ENCODE results near the gene ATG16L1.

DNA sequence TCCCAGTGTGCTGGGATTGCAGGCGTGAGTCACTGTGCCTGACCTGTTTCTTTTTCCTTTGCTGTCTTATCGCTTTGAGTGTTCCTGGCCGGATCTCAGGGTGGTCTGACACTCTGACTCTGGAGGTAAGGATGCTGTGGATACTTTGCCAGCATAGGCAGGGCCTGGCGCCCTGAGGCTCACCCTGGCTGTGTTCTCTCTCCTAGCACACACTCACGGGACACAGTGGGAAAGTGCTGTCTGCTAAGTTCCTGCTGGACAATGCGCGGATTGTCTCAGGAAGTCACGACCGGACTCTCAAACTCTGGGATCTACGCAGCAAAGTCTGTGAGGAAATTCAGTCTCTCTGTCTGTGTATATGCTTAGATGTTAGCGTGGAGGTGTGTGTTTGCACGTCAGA lies 38.2 kb downstream of the ATG16L1 start:
- TF ChIP-seq, protein P1, sequence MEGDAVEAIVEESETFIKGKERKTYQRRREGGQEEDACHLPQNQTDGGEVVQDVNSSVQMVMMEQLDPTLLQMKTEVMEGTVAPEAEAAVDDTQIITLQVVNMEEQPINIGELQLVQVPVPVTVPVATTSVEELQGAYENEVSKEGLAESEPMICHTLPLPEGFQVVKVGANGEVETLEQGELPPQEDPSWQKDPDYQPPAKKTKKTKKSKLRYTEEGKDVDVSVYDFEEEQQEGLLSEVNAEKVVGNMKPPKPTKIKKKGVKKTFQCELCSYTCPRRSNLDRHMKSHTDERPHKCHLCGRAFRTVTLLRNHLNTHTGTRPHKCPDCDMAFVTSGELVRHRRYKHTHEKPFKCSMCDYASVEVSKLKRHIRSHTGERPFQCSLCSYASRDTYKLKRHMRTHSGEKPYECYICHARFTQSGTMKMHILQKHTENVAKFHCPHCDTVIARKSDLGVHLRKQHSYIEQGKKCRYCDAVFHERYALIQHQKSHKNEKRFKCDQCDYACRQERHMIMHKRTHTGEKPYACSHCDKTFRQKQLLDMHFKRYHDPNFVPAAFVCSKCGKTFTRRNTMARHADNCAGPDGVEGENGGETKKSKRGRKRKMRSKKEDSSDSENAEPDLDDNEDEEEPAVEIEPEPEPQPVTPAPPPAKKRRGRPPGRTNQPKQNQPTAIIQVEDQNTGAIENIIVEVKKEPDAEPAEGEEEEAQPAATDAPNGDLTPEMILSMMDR (IDR thresholded peaks at IDR 0.05) = no peak
- no peak for TF ChIP-seq POLR2A (IDR thresholded peaks at IDR 0.05)
